Measurements from ENCODE around the gene ARAP2. TPM values are rescaled to one million over a fixed set of nuclear protein-coding genes. Genes with fewer than 3 reads are reported as not detected.
A peak's percentile ranks its signal among the peaks of the same experiment; 100 is the strongest.

The ARAP2 gene
- total RNA-seq, 1 experiment from 2014 or later: 12.5 TPM

- intact Hi-C loops (cut with micrococcal nuclease): no loop called here
These were observed 46.3 kb upstream of the ARAP2 start for GRCh38 chr4:36290641-36291040.

GRCh38 chr4:36288731-36289426, 44.6 kb upstream of the ARAP2 start:
- peaks cover 9% of the 10 kb centered on the region for H3K4me1 ChIP-seq (ENCODE audit: insufficient read depth, low read length)
- no peaks in the 10 kb centered on the region for H3K27me3 ChIP-seq (ENCODE audit: low read length)
- no peaks in the 10 kb centered on the region for H3F3A ChIP-seq (ENCODE audit: low read length, unreplicated experiment)
- H3K4me3 ChIP-seq (ENCODE audit: low read length): no peak overlapping the region
- ChIA-PET POLR2A (ENCODE audit: unreplicated experiment) (no interaction called here), CTCF (no interaction called here)
- H3K79me2 ChIP-seq (ENCODE audit: low read length): no peaks in the 10 kb centered on the region
- H3K36me3 ChIP-seq (ENCODE audit: low read depth, low read length): no peaks in the 10 kb centered on the region
- H3K27ac ChIP-seq (ENCODE audit: low read length): no peak overlapping the region
- ATAC-seq (peak; percentile 48), DNase-seq (peak; percentile 6)
- H3K9ac ChIP-seq (ENCODE audit: low read length): no peak overlapping the region
- TF ChIP-seq EZH2phosphoT487 (IDR thresholded peaks at IDR 0.05; ENCODE audit: borderline replicate concordance, low read length): no peak
- no peak for TF ChIP-seq EZH2 (IDR thresholded peaks at IDR 0.05; ENCODE audit: low read length, unreplicated experiment)
- TF ChIP-seq CTCF (conservative IDR thresholded peaks at IDR 0.05; ENCODE audit: low read depth, low read length): no peak
- no TSS peak for BruUV-seq (replicated peaks)
- intact Hi-C loops (cut with micrococcal nuclease): no loop called here
- no peaks in the 10 kb centered on the region for H4K20me1 ChIP-seq (ENCODE audit: low read length)
- no peaks in the 10 kb centered on the region for H3K9me2 ChIP-seq (replicated peaks; ENCODE audit: low read length)
- no peak overlapping the region for H2AFZ ChIP-seq (ENCODE audit: low read length)
- no peaks in the 10 kb centered on the region for H3K9me3 ChIP-seq (ENCODE audit: low read length)
- H3K4me2 ChIP-seq (ENCODE audit: low read length): no peak overlapping the region

More at GRCh38 chr4:36290641-36291040, 46.3 kb upstream of the ARAP2 start:
- no TSS peak for BruUV-seq (replicated peaks)
- ATAC-seq (no peak), DNase-seq (no peak)
- Histone ChIP-seq H3K4me1 (ENCODE audit: insufficient read depth, low read length) (peaks cover 9% of the 10 kb centered on the region), H2AFZ (ENCODE audit: low read length) (no peak overlapping the region), H3K4me2 (ENCODE audit: low read length) (no peak overlapping the region), H3F3A (ENCODE audit: low read length, unreplicated experiment) (no peaks in the 10 kb centered on the region), H3K9me2 (replicated peaks; ENCODE audit: low read length) (no peaks in the 10 kb centered on the region), H4K20me1 (ENCODE audit: low read length) (no peaks in the 10 kb centered on the region), H3K27me3 (ENCODE audit: low read length) (no peaks in the 10 kb centered on the region), H3K79me2 (ENCODE audit: low read length) (no peaks in the 10 kb centered on the region), H3K4me3 (ENCODE audit: low read length) (no peak overlapping the region), H3K36me3 (ENCODE audit: low read depth, low read length) (no peaks in the 10 kb centered on the region), H3K9ac (ENCODE audit: low read length) (no peak overlapping the region), H3K9me3 (ENCODE audit: low read length) (no peaks in the 10 kb centered on the region), H3K27ac (ENCODE audit: low read length) (no peak overlapping the region)
- ChIA-PET POLR2A (ENCODE audit: unreplicated experiment) (no interaction called here), CTCF (no interaction called here)
- TF ChIP-seq CTCF (conservative IDR thresholded peaks at IDR 0.05; ENCODE audit: low read depth, low read length) (no peak), EZH2 (IDR thresholded peaks at IDR 0.05; ENCODE audit: low read length, unreplicated experiment) (no peak), EZH2phosphoT487 (IDR thresholded peaks at IDR 0.05; ENCODE audit: borderline replicate concordance, low read length) (no peak)

- ATAC-seq (no peak), DNase-seq (no peak)
- Histone ChIP-seq H3K9me3 (ENCODE audit: low read length) (no peaks in the 10 kb centered on the region), H3K27me3 (ENCODE audit: low read length) (no peaks in the 10 kb centered on the region), H3K9me2 (replicated peaks; ENCODE audit: low read length) (no peaks in the 10 kb centered on the region), H3K4me3 (ENCODE audit: low read length) (no peak overlapping the region), H3F3A (ENCODE audit: low read length, unreplicated experiment) (no peaks in the 10 kb centered on the region), H3K9ac (ENCODE audit: low read length) (no peak overlapping the region), H3K79me2 (ENCODE audit: low read length) (no peaks in the 10 kb centered on the region), H3K36me3 (ENCODE audit: low read depth, low read length) (no peaks in the 10 kb centered on the region), H3K4me2 (ENCODE audit: low read length) (peak overlapping the region; percentile 36; the same call in 1 of the 2 replicates), H3K27ac (ENCODE audit: low read length) (no peak overlapping the region), H2AFZ (ENCODE audit: low read length) (0 out of 2 replicates have a peak overlapping the region, but pooled peaks have one; percentile 21), H4K20me1 (ENCODE audit: low read length) (no peaks in the 10 kb centered on the region), H3K4me1 (ENCODE audit: insufficient read depth, low read length) (peaks cover 13% of the 10 kb centered on the region)
- ChIA-PET CTCF (no interaction called here), POLR2A (ENCODE audit: unreplicated experiment) (no interaction called here)
- no TSS peak for BruUV-seq (replicated peaks)
- intact Hi-C loops (cut with micrococcal nuclease): no loop called here
- no peak for TF ChIP-seq EZH2phosphoT487 (IDR thresholded peaks at IDR 0.05; ENCODE audit: borderline replicate concordance, low read length)
- TF ChIP-seq EZH2 (IDR thresholded peaks at IDR 0.05; ENCODE audit: low read length, unreplicated experiment): no peak
These were observed 42.2 kb upstream of the ARAP2 start for GRCh38 chr4:36286481-36286871.

All from PC-3 (cell line).